ENCODE data around the gene EFR3B. TPM values are rescaled to one million over a fixed set of nuclear protein-coding genes. Genes with fewer than 3 reads are reported as not detected.

The EFR3B gene
- polyA plus RNA-seq, 1 experiment, result 0.09 TPM

- POLR2A ChIA-PET, result no interaction called here
- no peak overlapping the region for H3K27ac ChIP-seq (ENCODE audit: low read depth, low read length)
- no peak for DNase-seq (ENCODE audit: low read depth, low spot score)
- CTCF ChIA-PET, result interaction anchor here (1.2 to 1.4 kb wide), 2 partner anchors 8 to 213 kb away, joined by 3 to 4 read pairs; no protein-coding TSS in a partner anchor
- H3K27me3 ChIP-seq (ENCODE audit: control insufficient read depth, insufficient read depth, low read length), result peaks cover 23% of the 10 kb centered on the region
- no peak overlapping the region for H3K4me3 ChIP-seq (ENCODE audit: low read depth, low read length)
- no peak for TF ChIP-seq CTCF (IDR thresholded peaks at IDR 0.05; ENCODE audit: low read depth, low read length)
- no peaks in the 10 kb centered on the region for H3K9me3 ChIP-seq (ENCODE audit: control insufficient read depth, insufficient read depth, low read length)
Observed at GRCh38 chr2:25188405-25188804, 146.5 kb downstream of the EFR3B start.

- no peak overlapping the region for H3K27ac ChIP-seq (ENCODE audit: low read depth, low read length)
- TF ChIP-seq CTCF (IDR thresholded peaks at IDR 0.05; ENCODE audit: low read depth, low read length), result no peak
- peaks cover 19% of the 10 kb centered on the region for H3K27me3 ChIP-seq (ENCODE audit: control insufficient read depth, insufficient read depth, low read length)
- ChIA-PET CTCF (no interaction called here), POLR2A (interaction anchor here (0.6 kb wide), 1 partner anchor 511 kb away, joined by 10 read pairs; no protein-coding TSS in a partner anchor)
- H3K4me3 ChIP-seq (ENCODE audit: low read depth, low read length), result no peak overlapping the region
- H3K9me3 ChIP-seq (ENCODE audit: control insufficient read depth, insufficient read depth, low read length), result no peaks in the 10 kb centered on the region
- DNase-seq (ENCODE audit: low read depth, low spot score), result no peak
Observed at GRCh38 chr2:25190536-25190935, 148.7 kb downstream of the EFR3B start.

- Histone ChIP-seq H3K27ac (ENCODE audit: low read depth, low read length) (no peak overlapping the region), H3K4me3 (ENCODE audit: low read depth, low read length) (no peak overlapping the region), H3K9me3 (ENCODE audit: control insufficient read depth, insufficient read depth, low read length) (no peaks in the 10 kb centered on the region), H3K27me3 (ENCODE audit: control insufficient read depth, insufficient read depth, low read length) (no peaks in the 10 kb centered on the region)
- no peak for TF ChIP-seq CTCF (IDR thresholded peaks at IDR 0.05; ENCODE audit: low read depth, low read length)
- no peak for DNase-seq (ENCODE audit: low read depth, low spot score)
- POLR2A ChIA-PET, result no interaction called here
- CTCF ChIA-PET, result interaction anchor here (0.8 to 4.9 kb wide), 3 partner anchors 11 to 617 kb away, joined by 4 to 90 read pairs (median 9); no protein-coding TSS in a partner anchor
Observed at GRCh38 chr2:25194576-25195122, 152.8 kb downstream of the EFR3B start.

- Histone ChIP-seq H3K4me3 (ENCODE audit: low read depth, low read length) (no peak overlapping the region), H3K27me3 (ENCODE audit: control insufficient read depth, insufficient read depth, low read length) (no peaks in the 10 kb centered on the region), H3K27ac (ENCODE audit: low read depth, low read length) (no peak overlapping the region), H3K9me3 (ENCODE audit: control insufficient read depth, insufficient read depth, low read length) (no peaks in the 10 kb centered on the region)
- ChIA-PET CTCF (interaction anchor here (0.6 to 4.9 kb wide), 10 partner anchors 9 to 375 kb away, joined by 3 to 90 read pairs (median 6); no protein-coding TSS in a partner anchor), POLR2A (no interaction called here)
- no peak for DNase-seq (ENCODE audit: low read depth, low spot score)
- no peak for TF ChIP-seq CTCF (IDR thresholded peaks at IDR 0.05; ENCODE audit: low read depth, low read length)
Observed at GRCh38 chr2:25197336-25198208, 155.7 kb downstream of the EFR3B start.

- DNase-seq (ENCODE audit: low read depth, low spot score), result no peak
- Histone ChIP-seq H3K4me3 (ENCODE audit: low read depth, low read length) (no peak overlapping the region), H3K27me3 (ENCODE audit: control insufficient read depth, insufficient read depth, low read length) (no peaks in the 10 kb centered on the region), H3K27ac (ENCODE audit: low read depth, low read length) (no peak overlapping the region), H3K9me3 (ENCODE audit: control insufficient read depth, insufficient read depth, low read length) (no peaks in the 10 kb centered on the region)
- no peak for TF ChIP-seq CTCF (IDR thresholded peaks at IDR 0.05; ENCODE audit: low read depth, low read length)
- POLR2A ChIA-PET, result no interaction called here
- CTCF ChIA-PET, result interaction anchor here (1.5 to 4.9 kb wide), 2 partner anchors 9 to 221 kb away, joined by 6 to 90 read pairs; no protein-coding TSS in a partner anchor
Observed at GRCh38 chr2:25198209-25198525, 156.3 kb downstream of the EFR3B start.

Data from AG04450 (cell line).